Spleen (tissue), 11 donors: Measurements from ENCODE around the gene SPG7. TPM values are rescaled to one million over a fixed set of nuclear protein-coding genes. Genes with fewer than 3 reads are reported as not detected.

Experiments
- DNase-seq: peaks from one replicate; pipeline ENCODE4 v3.0.0-alpha.2; 2020
- H3K27ac ChIP-seq, 8 donors: fragments of 200-600 bp; sonication (generic) in 7 of 8; 1 replicate in 4 of 8; 2 replicates in 4 of 8; pipeline versions ENCODE4 v1.5.0 to v1.8.0; 2016 to 2021; ENCODE audit warnings: inconsistent platforms in 4 of 8, mild to moderate bottlenecking in 4 of 8, moderate library complexity in 1 of 8
- H3K27me3 ChIP-seq, 7 donors: fragments of 200-600 bp; sonication (generic) in 6 of 7; replicated peaks in 1 of 7; 1 replicate in 4 of 7; 2 replicates in 3 of 7; pipeline versions ENCODE4 v1.5.0 to v1.8.0; 2016 to 2021; ENCODE audit warnings: inconsistent platforms in 3 of 7, mild to moderate bottlenecking in 1 of 7
- H3K36me3 ChIP-seq, 6 donors: fragments of 200-600 bp; sonication (generic) in 5 of 6; 1 replicate in 4 of 6; 2 replicates in 2 of 6; pipeline versions ENCODE4 v1.5.0 to v1.8.0; 2016 to 2021; ENCODE audit warnings: inconsistent platforms in 2 of 6
- H3K4me1 ChIP-seq, 6 donors: fragments of 200-600 bp; sonication (generic) in 5 of 6; 1 replicate in 3 of 6; 2 replicates in 3 of 6; pipeline versions ENCODE4 v1.5.0 to v1.8.0; 2016 to 2021; ENCODE audit warnings: inconsistent platforms in 3 of 6
- H3K4me3 ChIP-seq, 8 donors: fragments of 200-600 bp; sonication (generic) in 7 of 8; 1 replicate in 4 of 8; 2 replicates in 4 of 8; pipeline versions ENCODE4 v1.5.0 to v1.8.0; 2016 to 2021; ENCODE audit warnings: inconsistent platforms in 4 of 8, mild to moderate bottlenecking in 4 of 8, moderate library complexity in 2 of 8
- H3K9me3 ChIP-seq, 8 donors: fragments of 200-600 bp; sonication (generic) in 7 of 8; 1 replicate in 4 of 8; 2 replicates in 4 of 8; pipeline versions ENCODE4 v1.5.0 to v1.8.0; 2016 to 2021; ENCODE audit warnings: inconsistent platforms in 4 of 8
- POLR2A ChIP-seq, 3 donors: fragments of 450-650 bp; IDR thresholded peaks; one replicate each; pipeline ENCODE4 v1.5.1; 2017; ENCODE audit warnings: antibody characterized with exemption in 3 of 3, mild to moderate bottlenecking in 1 of 3
- POLR2AphosphoS5 ChIP-seq, 3 donors: sonication (generic); formaldehyde crosslinking; IDR thresholded peaks; one replicate each; pipeline ENCODE4 v1.5.1; 2017; ENCODE audit warnings: antibody characterized with exemption in 3 of 3
- WGBS, 5 donors: extraction: QIAGEN DNeasy Blood & Tissue Kit in 3 of 5; methylation state at CpG; one replicate each; pipeline versions ENCODE4 v1.1.5 to v1.1.7; 2013 to 2018; 5-methylcytosine and 5-hydroxymethylcytosine counted together
- intact Hi-C: fragments of 100-400 bp; cut with DNase I; formaldehyde crosslinking; loops from one replicate; pipeline ENCODE4 v1.15.0; 2023; ENCODE audit warnings: low total_unique reads
- polyA plus RNA-seq, 3 donors: library from polyadenylated mRNA; stranded (reverse); fragments of 200-250 nt; gene quantifications; one replicate each; pipeline ENCODE4 v1.2.1, GENCODE V29; 2013
- total RNA-seq, 7 donors: library from RNA; depleted of rRNA in 3 of 7; stranded (reverse); fragments of >200 nt in 3 of 7; fragmentation: NEBNext Ultra II Directional in 4 of 7; extraction: Animal tissue kit (Norgen Biotek cat#: 25700) in 4 of 7; gene quantifications; one replicate each; pipeline versions ENCODE4 v1.1.0 to v1.2.1, GENCODE V29; 2016 to 2021
- TF ChIP-seq, protein P1 (sequence below), 11 experiments: fragments of 200-600 bp in 7 of 11; fragments of 450-650 bp in 4 of 11; sonication (generic) in 4 of 11; IDR thresholded peaks in 8 of 11; conservative IDR thresholded peaks in 3 of 11; 1 replicate in 7 of 11; 2 replicates in 4 of 11; pipeline versions ENCODE4 v1.4.0 to v1.8.0; 2016 to 2021; ENCODE audit warnings: antibody characterized with exemption in 11 of 11, inconsistent platforms in 4 of 11, mild to moderate bottlenecking in 1 of 11
- donor health status: healthy with polysubstance abuse.
- donor health status: DM: no; HTN: no; CAD: no; lungs with moderate emphysema.
- donor health status: DM: no; HTN: no; CAD: no.
- donor health status: Bipolar disorder and iron deficiency.
- donor health status: healthy.
- donor health status: DM: no; HTN: no; CAD: no.
- donor health status: DM: yes; HTN: yes; CAD: no.

Gene SPG7
- total and polyA plus RNA-seq, 10 donors: 64.5 to 260 (median 144) TPM

DNA sequence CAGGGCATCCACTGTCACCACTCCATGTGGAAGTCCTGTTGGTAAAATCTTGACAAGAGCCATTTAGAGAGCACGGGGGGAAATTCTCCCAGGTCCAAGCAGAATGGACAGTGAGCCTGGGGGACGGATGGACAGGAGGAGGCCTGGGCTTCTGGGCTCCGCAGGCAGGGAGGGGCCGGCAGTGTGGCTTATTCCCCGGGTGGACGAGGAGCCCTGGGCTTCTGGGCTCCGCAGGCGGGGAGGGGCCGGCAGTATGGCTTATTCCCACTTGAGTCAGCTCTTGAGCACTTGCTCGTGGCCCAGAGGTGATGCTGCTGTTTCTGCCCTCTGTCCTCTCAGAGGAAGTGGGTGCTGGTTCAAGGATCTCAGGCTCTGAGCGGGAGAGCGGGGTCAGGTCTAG lies 30.1 kb downstream of the SPG7 start:
- Histone ChIP-seq H3K9me3 (no peaks in the 10 kb centered on the region), H3K4me1 (peaks cover 13 to 24% (median 21%) of the 10 kb centered on the region in 6 donors), H3K4me3 (no peak overlapping the region), H3K27ac (no peak overlapping the region), H3K27me3 (no peaks in the 10 kb centered on the region), H3K36me3 (peaks cover 0 to 90% (median 40%) of the 10 kb centered on the region in 6 donors)
- intact Hi-C loops: no loop called here
- 89 to 98% (median 95%) methylated on average over 12 of the region's 12 CpGs for WGBS, 5 donors
- no peak for DNase-seq
- TF ChIP-seq POLR2A (IDR thresholded peaks at IDR 0.05) (no peak), POLR2AphosphoS5 (IDR thresholded peaks at IDR 0.05) (no peak)
- TF ChIP-seq, protein P1, sequence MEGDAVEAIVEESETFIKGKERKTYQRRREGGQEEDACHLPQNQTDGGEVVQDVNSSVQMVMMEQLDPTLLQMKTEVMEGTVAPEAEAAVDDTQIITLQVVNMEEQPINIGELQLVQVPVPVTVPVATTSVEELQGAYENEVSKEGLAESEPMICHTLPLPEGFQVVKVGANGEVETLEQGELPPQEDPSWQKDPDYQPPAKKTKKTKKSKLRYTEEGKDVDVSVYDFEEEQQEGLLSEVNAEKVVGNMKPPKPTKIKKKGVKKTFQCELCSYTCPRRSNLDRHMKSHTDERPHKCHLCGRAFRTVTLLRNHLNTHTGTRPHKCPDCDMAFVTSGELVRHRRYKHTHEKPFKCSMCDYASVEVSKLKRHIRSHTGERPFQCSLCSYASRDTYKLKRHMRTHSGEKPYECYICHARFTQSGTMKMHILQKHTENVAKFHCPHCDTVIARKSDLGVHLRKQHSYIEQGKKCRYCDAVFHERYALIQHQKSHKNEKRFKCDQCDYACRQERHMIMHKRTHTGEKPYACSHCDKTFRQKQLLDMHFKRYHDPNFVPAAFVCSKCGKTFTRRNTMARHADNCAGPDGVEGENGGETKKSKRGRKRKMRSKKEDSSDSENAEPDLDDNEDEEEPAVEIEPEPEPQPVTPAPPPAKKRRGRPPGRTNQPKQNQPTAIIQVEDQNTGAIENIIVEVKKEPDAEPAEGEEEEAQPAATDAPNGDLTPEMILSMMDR (IDR thresholded peaks at IDR 0.05 in 8 of 11, conservative IDR thresholded peaks at IDR 0.05 in 3 of 11): no peak

GRCh38 chr16:89540557-89540956 lies 32.4 kb downstream of the SPG7 start:
- H3K27me3 ChIP-seq: no peaks in the 10 kb centered on the region
- H3K36me3 ChIP-seq: peaks cover 0 to 90% (median 45%) of the 10 kb centered on the region in 6 donors
- no peak for DNase-seq
- H3K4me3 ChIP-seq: no peak overlapping the region
- peaks cover 0 to 1% (median under 1%) of the 10 kb centered on the region in 6 donors for H3K4me1 ChIP-seq
- TF ChIP-seq POLR2A (IDR thresholded peaks at IDR 0.05) (no peak), POLR2AphosphoS5 (IDR thresholded peaks at IDR 0.05) (no peak)
- TF ChIP-seq, protein P1 (IDR thresholded peaks at IDR 0.05 in 8 of 11, conservative IDR thresholded peaks at IDR 0.05 in 3 of 11): no peak
- intact Hi-C loops: no loop called here
- no peaks in the 10 kb centered on the region for H3K9me3 ChIP-seq
- WGBS, 5 donors: 92 to 98% (median 93%) methylated on average over 13 of the region's 13 CpGs
- no peak overlapping the region for H3K27ac ChIP-seq

GRCh38 chr16:89541792-89542191 lies 33.6 kb downstream of the SPG7 start:
- TF ChIP-seq, protein P1 (IDR thresholded peaks at IDR 0.05 in 8 of 11, conservative IDR thresholded peaks at IDR 0.05 in 3 of 11): no peak
- TF ChIP-seq POLR2AphosphoS5 (IDR thresholded peaks at IDR 0.05): no peak

DNA sequence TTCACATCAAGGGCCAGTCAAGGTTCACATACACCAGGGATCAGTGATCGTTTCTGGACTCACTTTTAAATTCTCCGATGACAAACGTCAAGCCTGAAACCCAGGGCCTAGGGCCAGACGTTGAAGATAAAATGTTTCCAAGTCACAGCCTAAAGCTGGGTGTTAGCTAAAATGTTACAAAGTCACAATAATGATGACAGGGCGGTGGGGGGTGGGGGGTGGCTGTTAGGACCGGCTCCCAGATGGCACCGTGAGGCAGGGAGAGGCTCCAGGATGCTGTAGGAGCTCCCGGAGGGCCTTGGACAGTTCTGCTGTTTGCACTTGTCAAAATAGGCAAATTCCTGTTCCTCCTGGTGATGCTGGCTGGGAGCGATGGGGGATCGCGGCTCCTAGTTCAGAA lies 35.9 kb downstream of the SPG7 start:
- H3K27ac ChIP-seq: no peak overlapping the region
- peaks cover 2 to 91% (median 56%) of the 10 kb centered on the region in 6 donors for H3K36me3 ChIP-seq
- no peak overlapping the region for H3K4me3 ChIP-seq
- TF ChIP-seq, protein P1 (IDR thresholded peaks at IDR 0.05 in 8 of 11, conservative IDR thresholded peaks at IDR 0.05 in 3 of 11): no peak
- TF ChIP-seq POLR2A (IDR thresholded peaks at IDR 0.05) (no peak), POLR2AphosphoS5 (IDR thresholded peaks at IDR 0.05) (no peak)
- no peak for DNase-seq
- H3K9me3 ChIP-seq: no peaks in the 10 kb centered on the region
- intact Hi-C loops: no loop called here
- peaks cover 0 to 9% (median 0%) of the 10 kb centered on the region in 6 donors for H3K4me1 ChIP-seq
- WGBS, 5 donors: 92 to 96% (median 94%) methylated on average over 8 to 11 of the region's 11 CpGs
- no peaks in the 10 kb centered on the region for H3K27me3 ChIP-seq

More at GRCh38 chr16:89541792-89542191, 33.6 kb downstream of the SPG7 start:
- no peak for DNase-seq
- Histone ChIP-seq H3K4me3 (no peak overlapping the region), H3K27ac (no peak overlapping the region), H3K4me1 (no peaks in the 10 kb centered on the region), H3K36me3 (peaks cover 0 to 91% (median 55%) of the 10 kb centered on the region in 6 donors), H3K9me3 (no peaks in the 10 kb centered on the region), H3K27me3 (no peaks in the 10 kb centered on the region)
- WGBS, 5 donors: 93 to 97% (median 94%) methylated on average over 11 to 21 of the region's 21 CpGs
- intact Hi-C loops: no loop called here
